Stimulated activated naive CD8-positive, alpha-beta T cell treated with anti-CD3 and anti-CD28 coated beads, Interleukin-15, Interleukin-2, amounts not matched to agents 100 ng/mL and 50 ng/mL, for 24 hours (primary cell): ENCODE data around the gene RNF150.

ENCODE experiments used
- H3K27ac Mint-ChIP-seq: one replicate; pipeline ENCODE4 v1.8.0; 2021; ENCODE audit warnings: mild to moderate bottlenecking, mixed read lengths
- H3K27me3 Mint-ChIP-seq: one replicate; pipeline ENCODE4 v1.8.0; 2021; ENCODE audit warnings: mixed read lengths
- H3K36me3 Mint-ChIP-seq: one replicate; pipeline ENCODE4 v1.8.0; 2021; ENCODE audit warnings: low read depth, mixed read lengths
- H3K4me1 Mint-ChIP-seq: one replicate; pipeline ENCODE4 v1.8.0; 2021; ENCODE audit warnings: low read depth, mixed read lengths
- H3K4me3 Mint-ChIP-seq: one replicate; pipeline ENCODE4 v1.8.0; 2021; ENCODE audit warnings: mild to moderate bottlenecking, mixed read lengths
- H3K9me3 Mint-ChIP-seq: one replicate; pipeline ENCODE4 v1.8.0; 2021; ENCODE audit warnings: mixed read lengths

The RNF150 gene

DNA sequence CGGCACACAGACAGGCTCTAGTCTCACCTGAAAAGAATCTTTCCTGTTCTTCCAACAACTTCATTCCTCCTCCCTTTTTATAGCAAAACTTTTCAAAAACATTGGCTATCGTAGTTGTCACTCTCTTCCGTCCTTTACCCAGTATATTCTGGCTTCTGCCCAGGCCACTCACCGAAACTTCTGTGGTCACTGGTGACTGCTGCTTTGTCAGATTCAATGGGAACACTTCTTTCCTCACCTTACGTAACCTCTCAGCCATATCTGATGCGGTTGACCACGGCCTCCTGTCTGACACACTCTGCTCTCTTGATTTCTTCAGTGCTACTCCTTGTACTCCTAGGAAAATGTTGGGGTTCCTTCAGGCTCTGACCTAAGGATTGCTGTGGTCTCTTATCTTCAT is 9.2 kb upstream of the RNF150 start:
- Mint-ChIP-seq H3K4me3 (no peak overlapping the region), H3K36me3 (no peaks in the 10 kb centered on the region), H3K27me3 (peaks cover 9% of the 10 kb centered on the region), H3K27ac (no peak overlapping the region), H3K4me1 (no peaks in the 10 kb centered on the region), H3K9me3 (peaks cover 3% of the 10 kb centered on the region)

DNA sequence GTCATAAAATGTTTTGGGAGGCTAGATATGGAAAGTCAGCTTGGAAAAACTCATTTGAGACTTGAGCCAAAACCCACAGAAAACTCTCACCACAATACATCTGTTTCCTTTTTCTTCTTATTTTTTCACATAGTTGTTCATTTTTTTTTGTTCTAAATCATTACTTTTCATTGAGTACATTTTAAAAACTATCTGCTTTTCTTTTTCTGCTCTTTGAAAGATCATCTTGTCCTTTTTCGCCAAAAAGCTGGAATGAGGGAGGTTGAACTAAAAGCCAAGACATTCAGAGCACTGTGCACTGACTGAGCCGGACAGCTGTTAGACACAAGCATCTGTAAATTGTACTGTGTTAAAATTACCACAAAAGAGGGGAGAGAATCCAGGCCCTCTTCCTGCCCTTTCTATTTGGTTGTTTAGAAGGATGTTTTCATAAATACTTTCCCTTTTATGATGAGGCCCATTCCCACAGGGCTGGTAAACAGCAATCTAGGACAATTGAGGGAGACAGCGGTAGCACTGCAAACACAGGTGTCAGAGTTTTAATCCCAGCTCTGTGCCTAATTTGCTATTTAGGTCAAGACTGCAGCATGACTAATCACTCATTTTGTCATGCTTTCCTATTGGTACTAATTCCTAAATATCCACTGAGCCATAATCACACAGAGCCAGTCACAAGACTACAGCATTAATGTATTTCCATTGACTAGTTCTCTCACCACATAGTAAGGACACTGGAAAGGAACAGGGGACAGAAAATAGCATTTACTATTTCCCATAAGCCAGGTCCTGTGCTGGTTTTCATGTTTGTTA is 7.3 kb upstream of the RNF150 start:
- no peak overlapping the region for H3K27ac Mint-ChIP-seq
- H3K9me3 Mint-ChIP-seq, result no peaks in the 10 kb centered on the region
- H3K4me1 Mint-ChIP-seq, result no peaks in the 10 kb centered on the region
- peaks cover 19% of the 10 kb centered on the region for H3K27me3 Mint-ChIP-seq
- no peak overlapping the region for H3K4me3 Mint-ChIP-seq
- H3K36me3 Mint-ChIP-seq, result no peaks in the 10 kb centered on the region

DNA sequence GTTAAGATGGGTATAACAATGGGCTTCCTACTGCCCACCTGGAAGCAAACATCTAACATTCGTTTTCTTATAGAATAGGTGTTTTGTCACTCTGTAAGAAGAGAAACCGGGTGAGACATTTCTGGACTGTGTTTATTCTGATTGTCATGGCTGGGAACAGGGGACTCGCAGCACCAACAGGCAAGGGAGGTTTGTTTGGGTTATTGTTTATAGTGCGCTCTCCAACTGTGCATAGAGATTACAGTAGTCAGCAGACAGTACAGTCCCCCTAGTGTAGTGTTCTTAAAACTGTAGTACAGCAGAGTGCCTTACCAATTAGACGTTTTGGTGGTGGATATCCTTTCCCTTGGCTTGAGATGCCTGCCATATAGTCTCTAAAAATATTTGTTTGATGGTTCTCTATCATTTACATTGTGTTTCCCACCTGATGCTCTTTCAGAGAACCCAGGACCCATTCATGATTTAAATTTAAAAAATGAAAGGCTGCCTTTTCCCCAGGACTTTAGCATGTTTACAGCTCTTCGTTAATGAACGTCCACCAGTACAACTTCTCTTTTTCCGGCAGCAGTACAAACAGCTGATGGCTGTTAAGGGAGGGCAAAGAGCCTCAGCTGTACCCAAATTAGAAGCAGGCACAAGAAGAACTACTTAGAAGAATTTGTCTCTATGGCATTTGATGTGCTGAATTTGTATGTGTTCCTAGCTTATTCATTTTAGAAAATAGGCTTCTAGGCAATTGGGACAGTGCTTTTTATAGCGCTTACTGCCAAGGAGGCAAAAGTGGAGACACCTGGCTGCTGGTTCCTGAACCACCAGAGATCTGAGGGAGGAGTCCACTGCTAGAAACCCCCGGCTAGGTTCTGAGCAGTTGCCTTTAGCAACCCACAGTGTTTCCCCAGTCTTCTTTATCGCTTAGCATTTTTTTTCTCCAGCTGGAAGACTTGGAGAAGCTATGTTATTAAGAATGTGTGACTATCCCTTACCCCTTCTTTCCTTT is 1.0 kb upstream of the RNF150 start:
- no peaks in the 10 kb centered on the region for H3K36me3 Mint-ChIP-seq
- H3K4me1 Mint-ChIP-seq, result peaks cover 5% of the 10 kb centered on the region
- peak overlapping the region; percentile 87 for H3K4me3 Mint-ChIP-seq
- H3K9me3 Mint-ChIP-seq, result no peaks in the 10 kb centered on the region
- no peak overlapping the region for H3K27ac Mint-ChIP-seq
- peaks cover 66% of the 10 kb centered on the region for H3K27me3 Mint-ChIP-seq

DNA sequence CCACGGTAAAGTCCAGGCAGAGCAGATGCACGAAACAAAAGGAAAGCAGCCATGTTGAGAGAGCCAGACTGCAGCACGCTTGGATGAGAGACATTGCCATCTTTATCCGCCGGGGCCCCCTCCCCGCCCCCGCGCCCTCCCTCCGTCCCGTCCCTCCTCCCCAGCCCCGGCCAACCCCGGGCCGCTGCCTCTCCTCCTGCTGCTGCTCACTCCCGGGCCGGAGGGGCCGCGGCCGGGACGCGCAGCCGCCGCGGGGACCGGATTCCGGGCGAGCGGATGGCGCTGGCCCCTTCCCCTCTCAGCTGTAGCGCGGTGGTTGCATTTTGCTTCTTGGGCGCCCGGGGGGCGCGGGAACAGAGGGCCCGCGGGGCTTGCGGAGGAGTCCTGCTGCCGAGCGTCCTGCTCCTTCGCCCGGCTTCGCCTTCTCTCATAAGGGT is 542 bp downstream of the RNF150 start:
- H3K36me3 Mint-ChIP-seq, result no peaks in the 10 kb centered on the region
- H3K4me1 Mint-ChIP-seq, result peaks cover 5% of the 10 kb centered on the region
- peak overlapping the region; percentile 87 for H3K4me3 Mint-ChIP-seq
- peaks cover 75% of the 10 kb centered on the region for H3K27me3 Mint-ChIP-seq
- no peak overlapping the region for H3K27ac Mint-ChIP-seq
- H3K9me3 Mint-ChIP-seq, result no peaks in the 10 kb centered on the region

DNA sequence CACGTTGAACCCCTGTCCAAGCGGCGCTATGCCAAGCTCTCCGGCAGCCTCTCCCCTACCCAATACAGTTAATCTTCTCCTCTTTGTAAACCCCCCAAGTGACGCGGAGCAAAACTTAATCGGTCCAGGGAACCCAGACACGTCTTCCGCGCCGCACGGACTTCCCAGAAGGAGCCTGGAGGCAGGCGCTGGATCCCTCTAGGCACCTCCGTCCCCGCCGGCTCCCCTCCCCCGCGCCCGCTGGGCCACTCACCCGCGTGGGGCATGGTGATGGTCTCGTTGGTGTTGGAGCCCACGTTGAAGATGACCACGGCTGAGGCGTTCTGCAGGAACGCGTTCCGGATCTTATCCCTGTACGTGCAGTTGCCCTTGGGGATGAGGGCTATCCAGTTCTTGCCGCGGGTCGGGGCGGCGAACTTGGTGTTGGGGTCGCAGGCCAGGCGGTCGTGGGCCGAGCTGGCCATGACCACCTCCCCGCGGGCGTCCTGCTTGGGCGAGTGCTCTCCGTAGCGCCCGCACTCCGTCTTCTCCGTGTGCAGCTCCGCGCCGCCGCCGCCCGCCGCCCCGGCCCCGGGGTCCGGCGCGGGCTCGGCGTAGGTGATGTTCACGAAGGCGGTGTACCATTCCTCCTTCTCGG is 1.1 kb downstream of the RNF150 start:
- no peak overlapping the region for H3K27ac Mint-ChIP-seq
- H3K36me3 Mint-ChIP-seq, result no peaks in the 10 kb centered on the region
- H3K4me1 Mint-ChIP-seq, result peaks cover 5% of the 10 kb centered on the region
- peaks cover 71% of the 10 kb centered on the region for H3K27me3 Mint-ChIP-seq
- peak overlapping the region; percentile 25 for H3K4me3 Mint-ChIP-seq
- no peaks in the 10 kb centered on the region for H3K9me3 Mint-ChIP-seq

DNA sequence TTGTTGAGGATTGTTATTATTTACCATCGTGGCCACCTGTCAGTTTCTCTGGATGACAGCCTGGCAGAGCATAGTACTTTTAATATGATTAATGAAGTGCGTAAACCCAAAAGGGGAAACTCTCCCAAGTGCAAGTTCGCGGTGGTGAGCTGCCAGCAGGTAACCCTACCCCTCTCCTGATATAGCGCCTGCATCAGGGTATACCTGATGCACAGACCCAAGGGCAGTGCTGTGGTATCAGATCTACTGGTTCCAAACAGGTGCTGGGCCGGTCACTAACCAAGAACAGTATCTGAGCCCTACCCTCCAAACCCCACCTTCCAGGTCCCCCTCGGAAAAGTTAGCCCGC is 1.6 kb downstream of the RNF150 start:
- Mint-ChIP-seq H3K36me3 (no peaks in the 10 kb centered on the region), H3K4me3 (peak overlapping the region; percentile 25), H3K27ac (no peak overlapping the region), H3K9me3 (no peaks in the 10 kb centered on the region), H3K4me1 (peaks cover 5% of the 10 kb centered on the region), H3K27me3 (peaks cover 66% of the 10 kb centered on the region)

DNA sequence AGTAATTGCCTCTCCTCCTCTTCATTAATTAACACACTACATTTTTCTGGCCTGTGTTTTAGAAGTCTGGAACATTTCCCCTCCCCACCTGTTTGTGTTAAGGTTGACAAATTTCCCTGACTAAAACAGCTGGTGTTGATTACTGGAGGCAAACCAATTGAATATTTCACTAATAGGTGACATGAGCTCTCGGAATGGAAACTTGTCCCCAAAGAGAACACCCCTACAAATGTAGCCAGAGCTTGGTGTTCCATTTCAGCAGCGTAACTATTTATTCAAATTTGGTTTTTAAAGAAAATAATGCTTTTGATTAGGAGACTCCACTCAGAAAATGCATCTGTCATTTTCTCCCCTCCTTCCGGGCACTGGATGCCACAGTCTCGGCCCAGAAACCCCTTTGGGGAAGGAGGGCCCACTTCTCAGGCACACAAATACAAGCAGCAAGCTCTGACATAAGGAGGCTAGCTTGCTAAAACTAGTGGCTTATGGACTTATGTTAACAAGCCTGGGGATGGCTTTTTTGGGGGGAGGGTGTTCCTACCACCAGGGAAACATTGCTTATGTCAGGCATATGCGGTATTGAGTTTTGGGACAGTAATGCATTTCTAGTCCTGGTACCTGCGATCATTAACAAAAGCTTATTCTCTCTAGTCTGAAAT is 2.2 kb downstream of the RNF150 start:
- Mint-ChIP-seq H3K4me1 (peaks cover 5% of the 10 kb centered on the region), H3K27ac (no peak overlapping the region)

DNA sequence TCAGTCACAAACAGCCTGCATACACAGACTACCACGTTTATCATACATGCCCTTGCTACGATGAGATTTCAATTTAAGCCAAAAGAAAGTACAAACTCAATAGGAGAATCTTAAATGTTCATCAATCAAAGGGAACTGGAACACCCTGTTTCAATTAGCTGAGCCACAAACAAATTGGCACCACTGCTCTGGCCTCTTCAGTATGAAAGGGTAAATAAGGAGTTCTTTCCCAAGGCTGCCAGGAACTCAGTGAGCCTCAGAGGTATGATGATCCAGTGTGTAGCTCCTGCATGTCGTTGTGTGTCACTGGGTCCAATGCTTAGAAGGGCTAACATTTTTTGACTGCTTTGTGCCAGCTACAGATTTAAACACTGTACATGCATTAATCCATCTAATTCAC is 5.4 kb downstream of the RNF150 start:
- H3K9me3 Mint-ChIP-seq, result no peaks in the 10 kb centered on the region
- H3K27ac Mint-ChIP-seq, result no peak overlapping the region
- H3K4me1 Mint-ChIP-seq, result no peaks in the 10 kb centered on the region
- no peaks in the 10 kb centered on the region for H3K36me3 Mint-ChIP-seq
- no peak overlapping the region for H3K4me3 Mint-ChIP-seq
- peaks cover 54% of the 10 kb centered on the region for H3K27me3 Mint-ChIP-seq

More for the DNA sequence above, 2.2 kb downstream of the RNF150 start:
- H3K27me3 Mint-ChIP-seq, result peaks cover 64% of the 10 kb centered on the region
- H3K36me3 Mint-ChIP-seq, result no peaks in the 10 kb centered on the region
- H3K9me3 Mint-ChIP-seq, result no peaks in the 10 kb centered on the region
- no peak overlapping the region for H3K4me3 Mint-ChIP-seq

DNA sequence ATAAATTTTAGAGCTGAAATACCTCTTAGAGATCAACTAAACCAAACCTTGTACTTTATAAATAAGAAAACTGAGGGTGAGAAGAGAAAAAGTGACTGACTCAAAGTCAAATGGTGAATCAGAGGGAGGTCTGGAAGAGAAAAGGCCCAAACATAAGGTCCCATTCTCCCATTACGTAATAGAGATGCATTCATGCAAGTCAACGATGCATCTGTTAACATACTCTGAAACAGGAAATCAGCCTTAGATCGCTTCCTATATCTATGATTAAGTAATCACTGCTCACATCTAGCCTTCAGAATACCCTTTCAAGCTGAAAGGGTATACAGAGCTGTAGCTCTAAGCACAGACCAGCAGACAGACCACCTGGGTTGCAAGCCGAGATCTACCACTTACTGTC is 6.5 kb downstream of the RNF150 start:
- Mint-ChIP-seq H3K27me3 (peaks cover 48% of the 10 kb centered on the region), H3K27ac (no peak overlapping the region), H3K36me3 (no peaks in the 10 kb centered on the region), H3K4me1 (no peaks in the 10 kb centered on the region), H3K9me3 (no peaks in the 10 kb centered on the region), H3K4me3 (no peak overlapping the region)

DNA sequence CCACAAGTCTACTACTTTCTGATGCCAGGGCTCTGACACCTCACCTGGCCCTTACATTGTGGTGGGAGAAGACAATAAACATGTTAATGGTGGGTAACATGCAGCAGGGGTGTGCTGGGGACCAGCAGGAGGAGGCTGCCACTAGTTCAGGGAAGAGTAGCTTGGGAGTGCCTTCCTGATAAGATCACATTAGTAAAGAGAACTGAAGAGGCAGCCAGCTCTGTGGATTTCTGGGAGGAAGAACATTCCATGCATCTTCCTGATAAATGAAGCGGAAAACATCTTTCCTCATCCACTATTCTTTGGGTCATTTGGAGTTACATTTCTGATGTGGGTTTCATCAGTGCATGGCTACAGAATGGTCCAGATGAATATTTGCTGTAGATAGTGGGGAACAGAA is 9.0 kb downstream of the RNF150 start:
- no peak overlapping the region for H3K27ac Mint-ChIP-seq
- H3K4me3 Mint-ChIP-seq, result no peak overlapping the region
- no peaks in the 10 kb centered on the region for H3K36me3 Mint-ChIP-seq
- no peaks in the 10 kb centered on the region for H3K4me1 Mint-ChIP-seq
- no peaks in the 10 kb centered on the region for H3K9me3 Mint-ChIP-seq
- H3K27me3 Mint-ChIP-seq, result peaks cover 38% of the 10 kb centered on the region

DNA sequence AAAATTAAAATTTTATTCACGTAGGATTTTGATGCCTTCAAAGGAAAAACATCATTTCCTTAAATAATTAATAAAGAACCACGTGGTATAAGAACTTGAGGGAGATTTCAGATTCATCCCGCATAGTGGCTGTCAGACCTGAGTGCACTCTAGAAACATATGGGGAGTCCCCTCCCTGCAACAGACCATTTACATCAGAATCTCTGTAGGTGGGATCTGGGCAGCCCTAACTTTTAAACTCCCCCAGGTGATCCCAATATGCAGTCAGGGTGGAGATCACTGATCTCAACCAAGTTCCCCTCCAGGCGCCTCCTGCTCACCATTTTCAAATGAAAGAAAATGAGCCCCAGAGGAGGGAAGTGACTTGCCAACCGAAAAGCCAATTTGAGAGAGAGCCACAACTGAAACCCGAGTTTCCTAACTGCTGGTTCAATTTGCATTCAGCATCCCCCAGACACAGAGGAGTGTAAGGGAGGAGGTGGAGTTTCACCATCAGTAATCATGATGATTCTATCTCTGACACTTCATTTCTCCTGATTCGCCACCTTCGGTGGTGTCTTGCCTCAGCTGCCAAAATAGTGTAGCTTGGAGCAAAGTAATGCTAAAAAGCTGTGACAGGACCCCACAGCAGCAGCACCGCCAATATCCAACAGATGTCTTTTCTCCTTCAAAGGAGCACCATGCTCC is 11.4 kb downstream of the RNF150 start:
- Mint-ChIP-seq H3K4me3 (no peak overlapping the region), H3K9me3 (no peaks in the 10 kb centered on the region), H3K36me3 (no peaks in the 10 kb centered on the region), H3K4me1 (no peaks in the 10 kb centered on the region), H3K27ac (no peak overlapping the region), H3K27me3 (peaks cover 26% of the 10 kb centered on the region)

DNA sequence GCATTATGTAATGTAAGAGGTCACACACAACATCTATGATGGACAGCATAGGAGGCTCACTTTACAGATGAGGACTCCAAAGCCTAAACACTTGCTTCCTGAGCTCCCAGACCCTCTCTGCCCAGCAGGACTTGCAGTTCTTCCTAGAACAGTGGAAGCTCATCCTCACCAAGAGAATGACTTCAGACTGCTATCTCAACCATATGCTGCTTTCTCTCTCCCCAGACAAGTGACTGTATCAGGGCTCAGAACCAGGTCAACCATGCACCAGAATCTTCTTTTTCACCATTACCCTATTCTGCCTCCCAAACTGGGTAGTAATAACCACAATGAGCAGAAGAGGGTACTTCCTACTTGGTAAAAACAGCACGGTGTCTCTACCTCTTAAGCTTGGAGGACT is 12.2 kb downstream of the RNF150 start:
- H3K4me1 Mint-ChIP-seq, result no peaks in the 10 kb centered on the region
- H3K36me3 Mint-ChIP-seq, result no peaks in the 10 kb centered on the region
- H3K27me3 Mint-ChIP-seq, result peaks cover 26% of the 10 kb centered on the region
- no peaks in the 10 kb centered on the region for H3K9me3 Mint-ChIP-seq
- H3K27ac Mint-ChIP-seq, result no peak overlapping the region
- no peak overlapping the region for H3K4me3 Mint-ChIP-seq

DNA sequence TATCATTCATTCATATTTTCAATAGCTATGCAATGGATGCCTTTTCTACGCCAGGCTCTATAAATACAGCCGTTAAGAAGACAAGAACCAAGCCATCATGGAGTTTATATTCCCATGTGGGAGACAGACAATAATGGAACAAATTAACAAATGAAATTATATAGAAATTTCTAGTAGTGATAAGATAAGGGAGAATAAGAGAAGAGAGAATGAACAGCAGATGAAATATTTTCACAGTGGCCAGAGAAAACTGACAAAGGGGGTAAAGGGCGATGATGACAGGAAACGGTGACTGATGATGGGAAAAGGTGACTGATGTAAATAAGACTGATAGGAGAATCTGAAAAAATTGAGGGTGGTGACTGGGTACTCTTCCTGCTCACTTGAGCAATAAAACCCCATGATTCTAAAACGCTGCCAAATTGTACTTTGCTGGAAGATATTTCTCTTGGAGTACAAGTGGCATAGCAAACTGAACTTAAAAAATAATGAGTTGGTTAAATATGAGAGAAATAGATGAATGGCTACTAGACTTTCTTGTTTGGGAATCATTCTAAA is 13.2 kb downstream of the RNF150 start:
- Mint-ChIP-seq H3K27me3 (peaks cover 21% of the 10 kb centered on the region), H3K9me3 (no peaks in the 10 kb centered on the region), H3K27ac (no peak overlapping the region), H3K36me3 (no peaks in the 10 kb centered on the region), H3K4me1 (no peaks in the 10 kb centered on the region), H3K4me3 (no peak overlapping the region)

DNA sequence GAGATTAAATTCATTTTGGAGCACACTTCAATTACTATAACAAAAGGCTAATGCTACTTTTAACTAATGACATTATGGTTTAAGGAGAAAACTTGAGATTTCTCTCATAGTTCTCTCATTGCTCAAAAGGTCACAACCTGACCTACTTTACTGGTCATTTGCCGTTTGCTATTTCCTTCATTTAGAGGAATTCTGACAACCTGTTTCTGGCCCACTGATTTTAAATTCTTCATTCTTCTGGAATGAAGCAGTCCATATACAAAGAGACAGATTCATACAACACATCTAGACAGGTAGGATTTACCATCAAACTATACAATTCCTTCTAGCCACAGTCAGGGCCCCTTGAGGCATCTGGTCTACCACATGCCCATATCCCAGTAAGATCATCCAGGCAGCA is 14.2 kb downstream of the RNF150 start:
- no peaks in the 10 kb centered on the region for H3K4me1 Mint-ChIP-seq
- no peak overlapping the region for H3K4me3 Mint-ChIP-seq
- H3K27ac Mint-ChIP-seq, result no peak overlapping the region
- H3K36me3 Mint-ChIP-seq, result no peaks in the 10 kb centered on the region
- peaks cover under 1% of the 10 kb centered on the region for H3K9me3 Mint-ChIP-seq
- peaks cover 11% of the 10 kb centered on the region for H3K27me3 Mint-ChIP-seq
